ENCODE measurements around the gene FHDC1.

FHDC1 gene

DNA sequence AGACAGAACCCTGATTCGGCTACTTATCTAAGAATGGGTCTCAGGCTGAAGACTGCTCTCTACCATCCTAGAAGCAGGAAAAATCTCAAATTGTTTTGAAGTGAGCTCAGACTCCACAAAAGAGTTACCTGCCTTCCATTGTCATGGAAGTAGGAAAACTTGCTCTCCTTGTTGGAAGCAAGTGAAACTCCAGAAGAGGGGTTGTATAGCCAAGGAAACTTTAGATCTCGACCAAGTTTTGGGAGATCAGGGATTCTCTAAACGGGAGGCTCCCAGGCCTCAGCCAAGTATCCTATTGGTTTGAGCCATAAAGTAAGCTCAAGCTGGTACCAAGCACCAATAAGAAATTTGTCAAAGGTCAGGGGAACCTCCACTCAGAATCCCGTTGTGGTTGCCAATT is 9.2 kb upstream of the FHDC1 start:
- no peak for DNase-seq (ENCODE audit: extremely low spot score)
- CTCF ChIA-PET = no interaction called here
- TF ChIP-seq HDGF (IDR thresholded peaks at IDR 0.05; ENCODE audit: borderline replicate concordance) (no peak), LEF1 (IDR thresholded peaks at IDR 0.05; ENCODE audit: borderline replicate concordance) (no peak), ELF4 (IDR thresholded peaks at IDR 0.05) (no peak), TARDBP (IDR thresholded peaks at IDR 0.05) (no peak), CTBP1 (IDR thresholded peaks at IDR 0.05; ENCODE audit: borderline replicate concordance) (no peak), NFRKB (IDR thresholded peaks at IDR 0.05) (no peak), FOXA1 (IDR thresholded peaks at IDR 0.05) (no peak)
- POLR2A ChIA-PET = no interaction called here

DNA sequence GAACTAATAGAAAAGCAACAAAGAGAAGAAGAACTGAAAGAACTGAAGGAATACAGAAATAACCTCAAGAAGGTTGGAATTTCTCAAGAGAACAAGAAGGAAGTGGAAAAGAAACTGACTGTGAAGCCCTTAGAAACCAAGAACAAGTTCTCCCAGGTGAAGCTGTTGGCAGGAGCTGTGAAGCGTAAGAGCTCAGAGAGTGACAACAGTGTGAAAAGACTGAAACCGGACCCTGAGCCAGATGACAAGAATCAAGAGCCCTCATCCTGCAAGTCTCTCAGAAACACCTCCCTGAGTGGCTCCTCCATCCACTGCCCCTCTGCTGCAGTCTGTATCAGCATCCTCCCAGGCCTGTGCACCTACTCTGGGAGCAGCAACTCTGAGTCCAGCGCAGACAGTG is 8.4 kb upstream of the FHDC1 start:
- DNase-seq (ENCODE audit: extremely low spot score) = no peak
- no peak for TF ChIP-seq FOXK2 (IDR thresholded peaks at IDR 0.05)
- TF ChIP-seq, protein P1, sequence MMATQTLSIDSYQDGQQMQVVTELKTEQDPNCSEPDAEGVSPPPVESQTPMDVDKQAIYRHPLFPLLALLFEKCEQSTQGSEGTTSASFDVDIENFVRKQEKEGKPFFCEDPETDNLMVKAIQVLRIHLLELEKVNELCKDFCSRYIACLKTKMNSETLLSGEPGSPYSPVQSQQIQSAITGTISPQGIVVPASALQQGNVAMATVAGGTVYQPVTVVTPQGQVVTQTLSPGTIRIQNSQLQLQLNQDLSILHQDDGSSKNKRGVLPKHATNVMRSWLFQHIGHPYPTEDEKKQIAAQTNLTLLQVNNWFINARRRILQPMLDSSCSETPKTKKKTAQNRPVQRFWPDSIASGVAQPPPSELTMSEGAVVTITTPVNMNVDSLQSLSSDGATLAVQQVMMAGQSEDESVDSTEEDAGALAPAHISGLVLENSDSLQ (IDR thresholded peaks at IDR 0.05) = no peak
- no peak for TF ChIP-seq ARNT (IDR thresholded peaks at IDR 0.05)
- TF ChIP-seq ZNF384 (IDR thresholded peaks at IDR 0.05) = no peak
- TF ChIP-seq FOXM1 (IDR thresholded peaks at IDR 0.05; ENCODE audit: borderline replicate concordance) = no peak
- TF ChIP-seq NFRKB (IDR thresholded peaks at IDR 0.05) = no peak
- TF ChIP-seq CTBP1 (IDR thresholded peaks at IDR 0.05; ENCODE audit: borderline replicate concordance) = no peak
- TF ChIP-seq SP1 (IDR thresholded peaks at IDR 0.05) = no peak
- ChIA-PET CTCF (no interaction called here), POLR2A (no interaction called here)

DNA sequence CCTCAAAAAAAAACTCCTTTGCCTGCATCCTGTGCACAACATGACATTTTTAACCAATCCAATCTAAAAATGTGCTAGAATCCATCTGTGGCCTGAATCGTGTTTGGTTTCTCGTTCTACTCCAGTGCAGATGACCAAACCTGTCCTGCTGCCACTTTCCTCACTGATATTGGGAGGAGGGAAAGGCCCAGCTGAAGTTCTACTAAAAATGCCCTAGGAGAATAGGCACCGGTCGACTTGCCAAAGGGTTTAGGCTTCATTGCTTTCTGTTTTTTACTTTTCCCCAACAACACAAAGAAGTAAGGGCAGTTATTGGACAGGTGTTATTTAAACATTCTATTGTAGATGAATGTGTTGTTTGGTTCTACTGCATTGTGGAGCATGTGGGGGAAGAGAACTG is 7.8 kb upstream of the FHDC1 start:
- POLR2A ChIA-PET = no interaction called here
- DNase-seq (ENCODE audit: extremely low spot score) = no peak
- CTCF ChIA-PET = no interaction called here
- no peak for TF ChIP-seq CTBP1 (IDR thresholded peaks at IDR 0.05; ENCODE audit: borderline replicate concordance)
- no peak for TF ChIP-seq NFRKB (IDR thresholded peaks at IDR 0.05)
- TF ChIP-seq L3MBTL2 (conservative IDR thresholded peaks at IDR 0.05) = no peak
- TF ChIP-seq LEF1 (IDR thresholded peaks at IDR 0.05; ENCODE audit: borderline replicate concordance) = no peak
- TF ChIP-seq, protein P1 (IDR thresholded peaks at IDR 0.05) = no peak
- no peak for TF ChIP-seq FOXK2 (IDR thresholded peaks at IDR 0.05)
- no peak for TF ChIP-seq ARNT (IDR thresholded peaks at IDR 0.05)
- TF ChIP-seq ELF4 (IDR thresholded peaks at IDR 0.05) = no peak
- TF ChIP-seq FOXA1 (IDR thresholded peaks at IDR 0.05) = no peak
- no peak for TF ChIP-seq BHLHE40 (IDR thresholded peaks at IDR 0.05; ENCODE audit: borderline replicate concordance)
- no peak for TF ChIP-seq FOXM1 (IDR thresholded peaks at IDR 0.05; ENCODE audit: borderline replicate concordance)
- no peak for TF ChIP-seq TARDBP (IDR thresholded peaks at IDR 0.05)
- TF ChIP-seq SP1 (IDR thresholded peaks at IDR 0.05) = no peak
- no peak for TF ChIP-seq SUZ12 (IDR thresholded peaks at IDR 0.05)
- no peak for TF ChIP-seq ZNF384 (IDR thresholded peaks at IDR 0.05)
- TF ChIP-seq HDGF (IDR thresholded peaks at IDR 0.05; ENCODE audit: borderline replicate concordance) = no peak

DNA sequence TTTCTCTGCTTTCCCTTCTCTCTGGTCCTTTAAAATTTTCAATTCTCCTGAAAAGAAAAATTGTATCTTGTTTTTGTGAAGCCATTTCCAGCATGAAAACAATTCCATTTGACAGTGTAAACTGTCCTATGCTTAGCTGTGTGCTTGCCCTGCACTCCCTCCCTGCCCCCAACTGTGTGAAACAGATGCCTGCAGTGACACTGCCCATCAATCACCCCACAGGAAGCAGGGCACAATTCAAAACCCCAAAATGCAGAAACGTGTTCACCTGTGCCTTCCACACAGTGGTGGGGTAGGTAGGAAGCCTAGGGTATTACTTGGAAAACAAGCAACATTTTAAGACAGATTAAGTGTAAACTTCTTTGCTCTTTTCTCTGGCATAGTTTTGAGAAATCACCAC is 6.2 kb upstream of the FHDC1 start:
- ChIA-PET CTCF (no interaction called here), POLR2A (no interaction called here)
- no peak for DNase-seq (ENCODE audit: extremely low spot score)
- no peak for TF ChIP-seq FOXA1 (IDR thresholded peaks at IDR 0.05)
- TF ChIP-seq, protein P1 (IDR thresholded peaks at IDR 0.05) = peak; percentile 64
- TF ChIP-seq L3MBTL2 (conservative IDR thresholded peaks at IDR 0.05) = no peak
- TF ChIP-seq LEF1 (IDR thresholded peaks at IDR 0.05; ENCODE audit: borderline replicate concordance) = no peak

DNA sequence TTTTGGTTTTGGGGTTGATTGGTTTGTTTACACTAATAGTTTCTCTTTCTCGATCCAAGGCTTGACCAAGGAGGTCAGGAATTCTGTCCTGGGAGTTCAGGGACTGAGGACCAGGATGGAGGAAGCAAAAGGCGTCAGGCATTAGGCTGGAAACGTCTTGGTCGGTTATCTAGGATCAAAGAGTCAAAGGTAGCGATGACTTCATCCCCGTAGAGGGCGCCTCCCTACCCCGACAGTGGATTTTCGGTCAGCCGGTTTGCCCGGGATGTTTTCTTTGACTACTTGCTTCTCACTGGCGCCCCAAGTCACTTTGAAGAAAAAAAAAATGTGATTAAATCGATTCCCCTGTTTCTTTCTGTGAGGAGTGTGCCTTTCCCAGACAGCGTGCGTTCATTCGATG is 980 bp upstream of the FHDC1 start:
- ChIA-PET CTCF (interaction anchor here (0.5 kb wide), 1 partner anchor 210 kb away, joined by 3 read pairs; no protein-coding TSS in a partner anchor), POLR2A (interaction anchor here (1.1 kb wide), 1 partner anchor 9 kb away, joined by 4 read pairs; no protein-coding TSS in a partner anchor)
- TF ChIP-seq LEF1 (IDR thresholded peaks at IDR 0.05; ENCODE audit: borderline replicate concordance) = no peak
- no peak for TF ChIP-seq FOXA1 (IDR thresholded peaks at IDR 0.05)
- no peak for TF ChIP-seq FOXK2 (IDR thresholded peaks at IDR 0.05)
- TF ChIP-seq SUZ12 (IDR thresholded peaks at IDR 0.05) = no peak
- TF ChIP-seq, protein P1 (IDR thresholded peaks at IDR 0.05) = no peak
- no peak for TF ChIP-seq BHLHE40 (IDR thresholded peaks at IDR 0.05; ENCODE audit: borderline replicate concordance)
- no peak for TF ChIP-seq NFRKB (IDR thresholded peaks at IDR 0.05)
- TF ChIP-seq L3MBTL2 (conservative IDR thresholded peaks at IDR 0.05) = no peak
- TF ChIP-seq TARDBP (IDR thresholded peaks at IDR 0.05) = no peak
- TF ChIP-seq ZNF384 (IDR thresholded peaks at IDR 0.05) = no peak
- TF ChIP-seq SP1 (IDR thresholded peaks at IDR 0.05) = no peak
- DNase-seq (ENCODE audit: extremely low spot score) = no peak

DNA sequence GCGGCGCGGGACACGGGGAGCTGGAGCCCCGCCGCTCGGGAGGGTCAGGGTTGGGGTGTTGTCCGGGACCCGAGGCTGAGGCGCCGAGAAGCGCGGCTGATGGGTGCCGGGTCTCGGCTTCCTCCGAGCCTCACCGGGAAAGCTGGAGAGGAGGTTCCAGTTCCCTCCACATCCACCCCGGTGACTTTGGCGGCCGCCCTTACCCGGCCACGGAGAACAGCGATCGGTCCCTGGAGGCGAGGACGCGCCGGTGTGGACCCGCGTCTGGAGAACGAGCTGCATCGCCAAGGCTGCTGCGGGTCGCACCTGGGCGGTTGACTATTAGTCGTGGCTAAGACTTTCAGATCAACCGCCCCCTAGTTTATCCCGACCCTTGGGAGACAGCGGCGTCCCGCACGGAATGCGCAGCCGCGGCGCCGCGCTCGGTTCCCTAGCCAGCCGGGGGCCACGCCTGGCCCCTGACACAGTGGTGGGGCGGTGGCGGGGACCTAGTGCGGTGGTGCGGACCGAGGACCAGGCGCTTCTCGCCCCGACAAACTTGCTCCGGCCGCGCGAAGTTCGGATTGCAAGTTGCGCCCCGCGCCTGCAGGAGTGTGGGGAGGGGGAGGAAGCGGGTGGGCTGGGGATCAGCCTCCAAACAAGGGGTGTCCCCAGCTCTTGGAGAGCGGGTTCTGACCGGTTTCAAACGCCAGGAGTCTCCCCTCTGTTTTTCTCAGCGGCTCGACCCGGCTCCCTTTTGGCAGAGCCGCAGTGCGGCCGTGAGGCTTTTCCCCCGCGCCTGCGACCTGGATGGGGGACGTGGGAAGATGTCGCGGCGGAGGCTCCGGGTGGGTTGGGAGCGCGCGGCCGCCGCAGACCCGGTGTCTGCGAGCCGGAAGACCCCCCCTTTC is 568 bp downstream of the FHDC1 start:
- no peak for TF ChIP-seq FOXA1 (IDR thresholded peaks at IDR 0.05)
- 0 out of 2 replicates have a peak, but pooled peaks have one; percentile 11 for TF ChIP-seq FOXM1 (IDR thresholded peaks at IDR 0.05; ENCODE audit: borderline replicate concordance)
- no peak for TF ChIP-seq ZNF384 (IDR thresholded peaks at IDR 0.05)
- TF ChIP-seq L3MBTL2 (conservative IDR thresholded peaks at IDR 0.05) = 0 out of 2 replicates have a peak, but pooled peaks have one; percentile 16
- DNase-seq (ENCODE audit: extremely low spot score) = peak; percentile 44
- ChIA-PET CTCF (interaction anchor here (0.7 to 1.0 kb wide), 2 partner anchors 24 to 38 kb away, joined by 3 read pairs; no protein-coding TSS in a partner anchor), POLR2A (interaction anchor here (1.0 to 1.1 kb wide), 2 partner anchors 7 to 20 kb away, joined by 3 to 4 read pairs; no protein-coding TSS in a partner anchor)

All from HEK293T (cell line).